Measurements from ENCODE around the gene C4BPB. TPM values are rescaled to one million over a fixed set of nuclear protein-coding genes. Genes with fewer than 3 reads are reported as not detected.

Gene C4BPB
- total RNA-seq, 1 experiment from 2014 or later = 7.5 TPM

DNA sequence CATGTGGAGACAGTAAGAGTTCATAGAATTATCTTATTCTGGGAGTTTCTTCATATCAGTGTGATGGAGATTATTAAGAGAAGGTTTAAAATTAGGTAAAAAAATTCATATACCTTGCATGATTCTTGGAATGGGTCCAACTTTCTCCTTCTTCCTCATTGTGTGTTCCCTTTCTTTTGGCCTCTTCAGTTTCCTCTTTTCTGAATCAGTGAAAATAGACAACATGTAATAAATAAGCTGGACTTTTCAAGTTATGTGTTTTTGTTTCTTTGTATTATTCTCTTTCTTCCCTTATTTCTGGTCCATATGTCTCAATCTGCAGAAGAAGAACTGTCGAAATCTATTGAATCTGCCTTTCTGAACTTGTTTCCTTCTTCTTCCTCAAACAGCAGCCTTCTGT is 45.9 kb downstream of the C4BPB start:
- CTCF ChIA-PET = interaction anchor here (0.7 kb wide), 1 partner anchor 9 kb away, joined by 3 read pairs; no protein-coding TSS in a partner anchor
- intact Hi-C loops (cut with micrococcal nuclease; ENCODE audit: unreplicated experiment) = no loop called here
- no peaks in the 10 kb centered on the region for H3K9me3 Mint-ChIP-seq (ENCODE audit: low read depth, unreplicated experiment)
- peaks cover 8% of the 10 kb centered on the region for H3K27me3 Mint-ChIP-seq (ENCODE audit: unreplicated experiment)
- H3K4me3 Mint-ChIP-seq (ENCODE audit: low read depth, unreplicated experiment) = no peak overlapping the region
- no peaks in the 10 kb centered on the region for H3K4me1 Mint-ChIP-seq (ENCODE audit: low read depth, unreplicated experiment)
- H3K27ac Mint-ChIP-seq (ENCODE audit: unreplicated experiment) = no peak overlapping the region
- H3K36me3 Mint-ChIP-seq (ENCODE audit: insufficient read depth, unreplicated experiment) = no peaks in the 10 kb centered on the region
- BruUV-seq (replicated peaks) = no TSS peak
- no peak for DNase-seq
- TF ChIP-seq, protein P1, sequence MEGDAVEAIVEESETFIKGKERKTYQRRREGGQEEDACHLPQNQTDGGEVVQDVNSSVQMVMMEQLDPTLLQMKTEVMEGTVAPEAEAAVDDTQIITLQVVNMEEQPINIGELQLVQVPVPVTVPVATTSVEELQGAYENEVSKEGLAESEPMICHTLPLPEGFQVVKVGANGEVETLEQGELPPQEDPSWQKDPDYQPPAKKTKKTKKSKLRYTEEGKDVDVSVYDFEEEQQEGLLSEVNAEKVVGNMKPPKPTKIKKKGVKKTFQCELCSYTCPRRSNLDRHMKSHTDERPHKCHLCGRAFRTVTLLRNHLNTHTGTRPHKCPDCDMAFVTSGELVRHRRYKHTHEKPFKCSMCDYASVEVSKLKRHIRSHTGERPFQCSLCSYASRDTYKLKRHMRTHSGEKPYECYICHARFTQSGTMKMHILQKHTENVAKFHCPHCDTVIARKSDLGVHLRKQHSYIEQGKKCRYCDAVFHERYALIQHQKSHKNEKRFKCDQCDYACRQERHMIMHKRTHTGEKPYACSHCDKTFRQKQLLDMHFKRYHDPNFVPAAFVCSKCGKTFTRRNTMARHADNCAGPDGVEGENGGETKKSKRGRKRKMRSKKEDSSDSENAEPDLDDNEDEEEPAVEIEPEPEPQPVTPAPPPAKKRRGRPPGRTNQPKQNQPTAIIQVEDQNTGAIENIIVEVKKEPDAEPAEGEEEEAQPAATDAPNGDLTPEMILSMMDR (IDR thresholded peaks at IDR 0.05; ENCODE audit: unreplicated experiment) = no peak

DNA sequence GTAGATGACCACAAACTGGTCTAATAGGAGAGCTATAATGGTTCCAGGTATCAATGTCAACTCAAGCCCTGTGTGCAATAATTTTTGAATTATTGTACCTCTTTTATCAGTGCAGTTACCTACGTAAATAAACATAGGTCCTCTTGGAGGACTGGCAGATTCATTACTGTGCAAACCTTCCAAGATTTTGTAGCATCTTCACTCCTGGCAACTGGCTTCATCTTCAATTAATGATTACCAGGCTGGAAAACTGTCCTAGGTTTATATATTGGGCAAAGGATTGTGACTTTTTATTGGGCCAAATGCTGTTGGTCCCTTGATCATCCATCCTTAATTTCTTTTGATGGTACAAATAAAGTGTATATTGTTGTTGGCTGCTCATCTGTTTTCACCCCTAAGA is 51.0 kb downstream of the C4BPB start:
- peaks cover 8% of the 10 kb centered on the region for H3K27me3 Mint-ChIP-seq (ENCODE audit: unreplicated experiment)
- H3K9me3 Mint-ChIP-seq (ENCODE audit: low read depth, unreplicated experiment) = no peaks in the 10 kb centered on the region
- intact Hi-C loops (cut with micrococcal nuclease; ENCODE audit: unreplicated experiment) = no loop called here
- no peak overlapping the region for H3K4me3 Mint-ChIP-seq (ENCODE audit: low read depth, unreplicated experiment)
- H3K4me1 Mint-ChIP-seq (ENCODE audit: low read depth, unreplicated experiment) = no peaks in the 10 kb centered on the region
- H3K36me3 Mint-ChIP-seq (ENCODE audit: insufficient read depth, unreplicated experiment) = no peaks in the 10 kb centered on the region
- TF ChIP-seq, protein P1 (IDR thresholded peaks at IDR 0.05; ENCODE audit: unreplicated experiment) = no peak
- BruUV-seq (replicated peaks) = no TSS peak
- no peak for DNase-seq
- CTCF ChIA-PET = no interaction called here
- no peak overlapping the region for H3K27ac Mint-ChIP-seq (ENCODE audit: unreplicated experiment)

DNA sequence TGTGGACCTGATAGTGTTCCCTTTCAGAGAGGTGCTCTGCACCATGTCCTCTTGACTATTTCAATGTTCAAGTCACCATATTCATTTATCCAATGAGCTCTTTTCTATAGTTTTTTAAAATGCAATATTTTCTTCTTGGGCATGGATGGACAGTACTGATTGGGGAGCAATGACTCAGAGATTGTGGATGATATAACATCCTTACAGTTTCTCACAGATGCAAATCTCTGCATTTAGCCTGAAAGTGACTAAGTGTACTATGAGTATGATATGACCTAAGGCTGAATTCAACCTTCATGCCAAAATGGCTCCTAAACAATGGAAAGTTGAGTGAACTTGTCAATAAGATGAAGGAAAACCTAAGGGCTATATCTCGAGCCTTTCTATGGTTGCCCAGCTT is 51.9 kb downstream of the C4BPB start:
- no peaks in the 10 kb centered on the region for H3K9me3 Mint-ChIP-seq (ENCODE audit: low read depth, unreplicated experiment)
- no peak overlapping the region for H3K4me3 Mint-ChIP-seq (ENCODE audit: low read depth, unreplicated experiment)
- no peak overlapping the region for H3K27ac Mint-ChIP-seq (ENCODE audit: unreplicated experiment)
- no TSS peak for BruUV-seq (replicated peaks)
- peaks cover 8% of the 10 kb centered on the region for H3K27me3 Mint-ChIP-seq (ENCODE audit: unreplicated experiment)
- intact Hi-C loops (cut with micrococcal nuclease; ENCODE audit: unreplicated experiment) = no loop called here
- CTCF ChIA-PET = interaction anchor here (1.0 kb wide), 1 partner anchor 41 kb away, joined by 3 read pairs; no protein-coding TSS in a partner anchor
- no peaks in the 10 kb centered on the region for H3K36me3 Mint-ChIP-seq (ENCODE audit: insufficient read depth, unreplicated experiment)
- DNase-seq = no peak
- TF ChIP-seq, protein P1 (IDR thresholded peaks at IDR 0.05; ENCODE audit: unreplicated experiment) = no peak
- H3K4me1 Mint-ChIP-seq (ENCODE audit: low read depth, unreplicated experiment) = peaks cover 5% of the 10 kb centered on the region

DNA sequence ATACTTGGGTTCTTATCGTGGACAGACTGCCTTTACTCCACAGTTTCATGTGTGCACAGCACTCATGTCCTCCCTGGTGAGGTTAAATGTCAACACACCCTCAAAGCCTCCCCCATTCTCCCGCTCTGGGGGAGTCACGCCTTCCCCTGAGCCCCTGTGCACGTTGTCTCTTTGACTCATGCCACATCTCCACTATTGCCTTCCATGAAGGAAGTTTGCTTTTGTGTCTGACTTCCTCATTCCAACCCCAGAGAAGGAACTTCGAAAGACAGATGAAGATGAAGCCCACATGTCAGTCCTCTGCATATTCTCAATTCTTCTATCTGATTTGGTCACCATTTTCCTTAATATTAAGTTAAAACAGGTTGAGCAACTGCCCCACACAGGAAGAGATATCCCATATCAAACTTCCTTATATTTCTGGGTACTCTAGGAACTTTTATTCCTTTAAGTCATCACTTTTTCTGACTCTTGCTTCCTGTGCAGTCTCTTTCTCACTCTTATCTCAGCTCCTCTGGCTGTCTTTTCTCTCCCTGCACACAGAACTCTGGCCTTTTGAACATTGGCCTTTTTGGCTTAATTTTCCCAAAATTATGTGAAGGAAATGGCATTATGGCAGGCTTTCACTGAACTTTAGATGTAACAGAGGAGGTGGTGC is 56.9 kb downstream of the C4BPB start:
- H3K9me3 Mint-ChIP-seq (ENCODE audit: low read depth, unreplicated experiment) = no peaks in the 10 kb centered on the region
- intact Hi-C loops (cut with micrococcal nuclease; ENCODE audit: unreplicated experiment) = no loop called here
- BruUV-seq (replicated peaks) = no TSS peak
- peaks cover 12% of the 10 kb centered on the region for H3K4me1 Mint-ChIP-seq (ENCODE audit: low read depth, unreplicated experiment)
- no peaks in the 10 kb centered on the region for H3K27me3 Mint-ChIP-seq (ENCODE audit: unreplicated experiment)
- no peak for DNase-seq
- TF ChIP-seq, protein P1 (IDR thresholded peaks at IDR 0.05; ENCODE audit: unreplicated experiment) = no peak
- CTCF ChIA-PET = interaction anchor here (0.7 kb wide), 1 partner anchor 252 kb away, joined by 3 read pairs; no protein-coding TSS in a partner anchor
- H3K4me3 Mint-ChIP-seq (ENCODE audit: low read depth, unreplicated experiment) = no peak overlapping the region
- no peaks in the 10 kb centered on the region for H3K36me3 Mint-ChIP-seq (ENCODE audit: insufficient read depth, unreplicated experiment)
- no peak overlapping the region for H3K27ac Mint-ChIP-seq (ENCODE audit: unreplicated experiment)

Other genes starting within 250 kb of the C4BPB start
- gene IL20, start 223.2 kb upstream of the C4BPB start, total RNA-seq (2022) = not detected in 2 replicates
- gene IL24, start 191.4 kb upstream of the C4BPB start, total RNA-seq (2022) = not detected in 2 replicates
- 0.86 and 1.1 TPM in 2 replicates for gene FCMR, start 166.9 kb upstream of the C4BPB start, total RNA-seq (2022)
- gene PIGR, start 142.4 kb upstream of the C4BPB start, total RNA-seq (2022) = 250 and 367 TPM in 2 replicates
- not detected in 2 replicates for gene FCAMR, start 118.4 kb upstream of the C4BPB start, total RNA-seq (2022)
- gene C1orf116, start 56.1 kb upstream of the C4BPB start, total RNA-seq (2022) = 106 and 124 TPM in 2 replicates
- gene YOD1, start 37.7 kb upstream of the C4BPB start, total RNA-seq (2022) = 17.7 and 22.4 TPM in 2 replicates
- gene PFKFB2, start 35.6 kb upstream of the C4BPB start, total RNA-seq (2022) = 52.0 and 54.4 TPM in 2 replicates
- 1.0 and 1.3 TPM in 2 replicates for gene C4BPA, start 15.4 kb downstream of the C4BPB start, total RNA-seq (2022)
- gene CD55, start 232.8 kb downstream of the C4BPB start, total RNA-seq (2022) = 106 and 126 TPM in 2 replicates